Measurements from ENCODE around the gene SRSF11.

DNA sequence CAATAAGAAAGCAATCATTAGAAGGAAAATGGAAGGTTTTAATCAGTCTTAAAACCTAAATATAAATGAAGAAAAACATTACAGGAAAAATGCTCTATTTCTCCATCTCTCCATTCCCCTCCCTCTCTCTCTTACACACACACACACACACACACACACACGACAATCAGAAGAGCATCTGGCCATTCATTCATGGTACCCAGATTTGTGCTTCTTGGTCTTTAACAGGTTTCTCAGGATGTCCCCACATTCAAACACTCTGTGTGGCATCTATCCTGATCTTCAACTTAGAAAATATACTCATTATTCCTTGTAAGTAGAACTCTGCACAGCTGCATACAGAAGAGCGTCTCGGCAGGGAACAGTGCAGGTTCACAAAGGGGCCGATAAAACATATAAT is 16.6 kb upstream of the SRSF11 start:
- no peak for TF ChIP-seq EZH2 (IDR thresholded peaks at IDR 0.05; ENCODE audit: borderline replicate concordance, insufficient read depth, low read length, poor library complexity, severe bottlenecking)
- TF ChIP-seq, protein P1, sequence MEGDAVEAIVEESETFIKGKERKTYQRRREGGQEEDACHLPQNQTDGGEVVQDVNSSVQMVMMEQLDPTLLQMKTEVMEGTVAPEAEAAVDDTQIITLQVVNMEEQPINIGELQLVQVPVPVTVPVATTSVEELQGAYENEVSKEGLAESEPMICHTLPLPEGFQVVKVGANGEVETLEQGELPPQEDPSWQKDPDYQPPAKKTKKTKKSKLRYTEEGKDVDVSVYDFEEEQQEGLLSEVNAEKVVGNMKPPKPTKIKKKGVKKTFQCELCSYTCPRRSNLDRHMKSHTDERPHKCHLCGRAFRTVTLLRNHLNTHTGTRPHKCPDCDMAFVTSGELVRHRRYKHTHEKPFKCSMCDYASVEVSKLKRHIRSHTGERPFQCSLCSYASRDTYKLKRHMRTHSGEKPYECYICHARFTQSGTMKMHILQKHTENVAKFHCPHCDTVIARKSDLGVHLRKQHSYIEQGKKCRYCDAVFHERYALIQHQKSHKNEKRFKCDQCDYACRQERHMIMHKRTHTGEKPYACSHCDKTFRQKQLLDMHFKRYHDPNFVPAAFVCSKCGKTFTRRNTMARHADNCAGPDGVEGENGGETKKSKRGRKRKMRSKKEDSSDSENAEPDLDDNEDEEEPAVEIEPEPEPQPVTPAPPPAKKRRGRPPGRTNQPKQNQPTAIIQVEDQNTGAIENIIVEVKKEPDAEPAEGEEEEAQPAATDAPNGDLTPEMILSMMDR (IDR thresholded peaks at IDR 0.05; ENCODE audit: poor library complexity, severe bottlenecking), result no peak
- no peak for TF ChIP-seq POLR2AphosphoS5 (IDR thresholded peaks at IDR 0.05)
- TF ChIP-seq, protein P2, sequence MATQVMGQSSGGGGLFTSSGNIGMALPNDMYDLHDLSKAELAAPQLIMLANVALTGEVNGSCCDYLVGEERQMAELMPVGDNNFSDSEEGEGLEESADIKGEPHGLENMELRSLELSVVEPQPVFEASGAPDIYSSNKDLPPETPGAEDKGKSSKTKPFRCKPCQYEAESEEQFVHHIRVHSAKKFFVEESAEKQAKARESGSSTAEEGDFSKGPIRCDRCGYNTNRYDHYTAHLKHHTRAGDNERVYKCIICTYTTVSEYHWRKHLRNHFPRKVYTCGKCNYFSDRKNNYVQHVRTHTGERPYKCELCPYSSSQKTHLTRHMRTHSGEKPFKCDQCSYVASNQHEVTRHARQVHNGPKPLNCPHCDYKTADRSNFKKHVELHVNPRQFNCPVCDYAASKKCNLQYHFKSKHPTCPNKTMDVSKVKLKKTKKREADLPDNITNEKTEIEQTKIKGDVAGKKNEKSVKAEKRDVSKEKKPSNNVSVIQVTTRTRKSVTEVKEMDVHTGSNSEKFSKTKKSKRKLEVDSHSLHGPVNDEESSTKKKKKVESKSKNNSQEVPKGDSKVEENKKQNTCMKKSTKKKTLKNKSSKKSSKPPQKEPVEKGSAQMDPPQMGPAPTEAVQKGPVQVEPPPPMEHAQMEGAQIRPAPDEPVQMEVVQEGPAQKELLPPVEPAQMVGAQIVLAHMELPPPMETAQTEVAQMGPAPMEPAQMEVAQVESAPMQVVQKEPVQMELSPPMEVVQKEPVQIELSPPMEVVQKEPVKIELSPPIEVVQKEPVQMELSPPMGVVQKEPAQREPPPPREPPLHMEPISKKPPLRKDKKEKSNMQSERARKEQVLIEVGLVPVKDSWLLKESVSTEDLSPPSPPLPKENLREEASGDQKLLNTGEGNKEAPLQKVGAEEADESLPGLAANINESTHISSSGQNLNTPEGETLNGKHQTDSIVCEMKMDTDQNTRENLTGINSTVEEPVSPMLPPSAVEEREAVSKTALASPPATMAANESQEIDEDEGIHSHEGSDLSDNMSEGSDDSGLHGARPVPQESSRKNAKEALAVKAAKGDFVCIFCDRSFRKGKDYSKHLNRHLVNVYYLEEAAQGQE (IDR thresholded peaks at IDR 0.05; ENCODE audit: borderline replicate concordance), result no peak

Measured in neural cell (in vitro differentiated cells).